ENCODE results near the gene CHP1. TPM values are rescaled to one million over a fixed set of nuclear protein-coding genes. Genes with fewer than 3 reads are reported as not detected.
"Not testable (repeated sequence)": the region's sequence is repeated elsewhere in the genome, so short reads cannot be mapped to it uniquely, and the experiment has no call there.

The CHP1 gene
- total RNA-seq, 1 experiment from 2014 or later: 107 TPM

DNA sequence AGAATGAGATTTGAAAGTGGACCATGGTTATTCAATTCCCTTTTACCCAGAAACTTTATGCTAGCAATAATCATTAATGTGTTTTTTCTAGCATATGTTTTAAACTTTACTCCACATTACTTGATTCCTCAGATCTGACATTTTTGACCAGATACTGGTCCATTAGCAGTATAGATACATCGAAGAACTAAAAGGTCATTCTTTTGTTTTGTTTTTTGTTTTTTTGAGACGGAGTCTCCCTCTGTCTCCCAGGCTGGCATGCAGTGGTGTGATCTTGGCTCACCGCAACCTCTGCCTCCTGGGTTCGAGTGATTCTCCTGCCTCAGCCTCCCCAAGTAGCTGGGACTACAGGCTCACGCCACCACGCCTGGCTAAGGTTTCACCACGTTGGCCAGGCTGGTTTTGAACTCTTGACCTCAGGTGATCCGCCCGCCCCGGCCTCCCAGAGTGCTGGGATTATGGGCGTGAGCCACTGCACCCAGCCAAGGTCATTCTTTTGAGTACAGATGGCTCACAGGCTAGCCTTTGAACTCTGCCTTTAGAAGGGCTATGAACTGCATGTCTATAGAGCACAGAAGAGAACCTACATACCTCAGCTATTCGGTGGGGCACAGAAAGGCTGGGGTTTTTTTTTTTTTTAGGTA is 28.6 kb downstream of the CHP1 start:
- Histone ChIP-seq H3K9me2 (replicated peaks; ENCODE audit: low read length) (no peaks in the 10 kb centered on the region), H3F3A (ENCODE audit: low read length, unreplicated experiment) (no peaks in the 10 kb centered on the region), H3K27me3 (ENCODE audit: low read length) (no peaks in the 10 kb centered on the region), H3K4me1 (ENCODE audit: insufficient read depth, low read length) (peaks cover 37% of the 10 kb centered on the region), H3K9me3 (ENCODE audit: low read length) (no peaks in the 10 kb centered on the region), H3K4me2 (ENCODE audit: low read length) (peak overlapping the region; percentile 74), H3K9ac (ENCODE audit: low read length) (no peak overlapping the region), H4K20me1 (ENCODE audit: low read length) (no peaks in the 10 kb centered on the region), H3K4me3 (ENCODE audit: low read length) (peak overlapping the region; percentile 8; the same call in 1 of the 2 replicates), H3K27ac (ENCODE audit: low read length) (peak overlapping the region; percentile 77), H3K36me3 (ENCODE audit: low read depth, low read length) (peaks cover 9% of the 10 kb centered on the region; the same call in 1 of the 2 replicates), H3K79me2 (ENCODE audit: low read length) (no peaks in the 10 kb centered on the region), H2AFZ (ENCODE audit: low read length) (no peak overlapping the region)
- intact Hi-C loops (cut with micrococcal nuclease): loop anchor here (2.0 kb wide), 1 partner anchor 27 kb away; no protein-coding TSS in a partner anchor
- POLR2A ChIA-PET (ENCODE audit: unreplicated experiment): interaction anchor here (0.7 kb wide), 1 partner anchor 8 kb away, joined by 4 read pairs; no protein-coding TSS in a partner anchor
- TSS peak; percentile 53 for BruUV-seq (replicated peaks)
- ATAC-seq (no peak), DNase-seq (no peak)
- CTCF ChIA-PET: no interaction called here
- TF ChIP-seq CTCF (conservative IDR thresholded peaks at IDR 0.05; ENCODE audit: low read depth, low read length) (no peak), EZH2 (IDR thresholded peaks at IDR 0.05; ENCODE audit: low read length, unreplicated experiment) (no peak), EZH2phosphoT487 (IDR thresholded peaks at IDR 0.05; ENCODE audit: borderline replicate concordance, low read length) (no peak)

DNA sequence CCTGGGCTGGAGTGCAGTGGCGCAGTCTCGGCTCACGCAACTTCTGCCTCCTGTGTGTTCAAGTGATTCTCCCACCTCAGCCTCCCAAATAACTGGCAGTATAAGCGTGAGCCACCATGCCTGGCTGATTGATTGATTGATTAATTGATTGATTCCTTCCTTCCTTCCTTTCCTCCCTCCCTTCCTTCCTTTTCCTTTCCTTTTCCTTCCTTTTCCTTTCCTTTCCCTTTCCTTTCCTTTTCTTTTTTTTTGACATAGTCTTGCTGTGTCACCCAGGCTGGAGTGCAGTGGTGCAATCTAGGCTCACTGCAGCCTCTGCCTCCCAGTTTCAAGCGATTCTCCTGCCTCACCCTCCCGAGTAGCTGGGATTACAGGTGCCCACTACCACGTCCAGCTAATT is 29.9 kb downstream of the CHP1 start:
- H3F3A ChIP-seq (ENCODE audit: low read length, unreplicated experiment): not testable (repeated sequence)

DNA sequence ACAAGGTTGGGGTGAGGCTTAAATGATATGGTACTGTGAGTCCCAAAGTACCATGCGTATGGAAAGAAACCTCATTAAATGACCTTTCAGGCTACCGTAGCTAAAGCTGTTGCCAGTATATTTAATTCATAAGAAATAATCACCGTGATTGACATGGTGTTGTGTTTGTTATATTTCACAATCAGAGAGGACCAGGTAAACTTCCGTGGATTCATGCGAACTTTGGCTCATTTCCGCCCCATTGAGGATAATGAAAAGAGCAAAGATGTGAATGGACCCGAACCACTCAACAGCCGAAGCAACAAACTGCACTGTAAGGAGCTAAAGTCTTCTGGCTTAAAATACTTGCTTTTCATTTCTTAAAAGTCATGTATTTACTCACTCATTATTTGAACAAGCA is 31.5 kb downstream of the CHP1 start:
- DNase-seq (no peak), ATAC-seq (no peak)
- H3K27me3 ChIP-seq (ENCODE audit: low read length): no peaks in the 10 kb centered on the region
- H2AFZ ChIP-seq (ENCODE audit: low read length): no peak overlapping the region
- H3K4me3 ChIP-seq (ENCODE audit: low read length): no peak overlapping the region
- H3K27ac ChIP-seq (ENCODE audit: low read length): no peak overlapping the region
- no peak overlapping the region for H3K9ac ChIP-seq (ENCODE audit: low read length)
- intact Hi-C loops (cut with micrococcal nuclease): no loop called here
- POLR2A ChIA-PET (ENCODE audit: unreplicated experiment): no interaction called here
- no peaks in the 10 kb centered on the region for H3K79me2 ChIP-seq (ENCODE audit: low read length)
- TF ChIP-seq EZH2phosphoT487 (IDR thresholded peaks at IDR 0.05; ENCODE audit: borderline replicate concordance, low read length): no peak
- no peak for TF ChIP-seq CTCF (conservative IDR thresholded peaks at IDR 0.05; ENCODE audit: low read depth, low read length)
- TF ChIP-seq EZH2 (IDR thresholded peaks at IDR 0.05; ENCODE audit: low read length, unreplicated experiment): no peak
- H3K4me2 ChIP-seq (ENCODE audit: low read length): no peak overlapping the region
- H4K20me1 ChIP-seq (ENCODE audit: low read length): no peaks in the 10 kb centered on the region
- H3K36me3 ChIP-seq (ENCODE audit: low read depth, low read length): peaks cover 17% of the 10 kb centered on the region; the same call in 1 of the 2 replicates
- no peaks in the 10 kb centered on the region for H3K9me2 ChIP-seq (replicated peaks; ENCODE audit: low read length)
- peaks cover 24% of the 10 kb centered on the region for H3K4me1 ChIP-seq (ENCODE audit: insufficient read depth, low read length)
- CTCF ChIA-PET: no interaction called here
- H3K9me3 ChIP-seq (ENCODE audit: low read length): no peaks in the 10 kb centered on the region
- no peaks in the 10 kb centered on the region for H3F3A ChIP-seq (ENCODE audit: low read length, unreplicated experiment)
- BruUV-seq (replicated peaks): no TSS peak

More for the DNA sequence above, 29.9 kb downstream of the CHP1 start:
- peaks cover 12% of the 10 kb centered on the region; the same call in 1 of the 2 replicates for H3K36me3 ChIP-seq (ENCODE audit: low read depth, low read length)
- BruUV-seq (replicated peaks); H3K27me3 ChIP-seq (ENCODE audit: low read length); H3K9ac ChIP-seq (ENCODE audit: low read length); H3K9me3 ChIP-seq (ENCODE audit: low read length); H3K27ac ChIP-seq (ENCODE audit: low read length); CTCF ChIA-PET; H3K4me2 ChIP-seq (ENCODE audit: low read length); H3K9me2 ChIP-seq (replicated peaks; ENCODE audit: low read length); H3K79me2 ChIP-seq (ENCODE audit: low read length); H4K20me1 ChIP-seq (ENCODE audit: low read length); intact Hi-C loops (cut with micrococcal nuclease); ATAC-seq; DNase-seq; H3K4me3 ChIP-seq (ENCODE audit: low read length); H2AFZ ChIP-seq (ENCODE audit: low read length): not testable (repeated sequence)
- peaks cover 36% of the 10 kb centered on the region for H3K4me1 ChIP-seq (ENCODE audit: insufficient read depth, low read length)
- POLR2A ChIA-PET (ENCODE audit: unreplicated experiment): interaction anchor here (0.6 kb wide), 1 partner anchor 25 kb away, joined by 3 read pairs; no protein-coding TSS in a partner anchor
